NCI-H128 (cell line): ENCODE results near the gene GPR21.

Source experiments
- DNase-seq: peaks from one replicate; lab custom pipeline; 2025; ENCODE audit not compliant: unreplicated experiment; lab: John Stamatoyannopoulos, UW

The GPR21 gene

GRCh38 chr9:123062351-123063176 is 29.1 kb downstream of the GPR21 start:
- no peak for DNase-seq

GRCh38 chr9:123063177-123063598 is 29.7 kb downstream of the GPR21 start:
- DNase-seq = no peak

- no peak for DNase-seq
Observed at GRCh38 chr9:123063896-123064295, 30.4 kb downstream of the GPR21 start.

- DNase-seq = no peak
Observed at GRCh38 chr9:123064716-123065115, 31.2 kb downstream of the GPR21 start.

- DNase-seq = no peak
Observed at GRCh38 chr9:123065196-123065595, 31.7 kb downstream of the GPR21 start.

- no peak for DNase-seq
Observed at GRCh38 chr9:123067136-123067535, 33.7 kb downstream of the GPR21 start.

- DNase-seq = no peak
Observed at GRCh38 chr9:123069010-123069481, 35.6 kb downstream of the GPR21 start.

- no peak for DNase-seq
Observed at GRCh38 chr9:123070198-123070597, 36.7 kb downstream of the GPR21 start.

GRCh38 chr9:123072407-123072995 is 39.0 kb downstream of the GPR21 start:
- no peak for DNase-seq

- DNase-seq = no peak
Observed at GRCh38 chr9:123073441-123073840, 40.0 kb downstream of the GPR21 start.

- DNase-seq = no peak
Observed at GRCh38 chr9:123073991-123074422, 40.5 kb downstream of the GPR21 start.

GRCh38 chr9:123074628-123075027 is 41.2 kb downstream of the GPR21 start:
- no peak for DNase-seq

- no peak for DNase-seq
Observed at GRCh38 chr9:123080444-123080843, 47.0 kb downstream of the GPR21 start.

- DNase-seq = no peak
Observed at GRCh38 chr9:123081824-123082223, 48.4 kb downstream of the GPR21 start.

GRCh38 chr9:123083680-123084079 is 50.2 kb downstream of the GPR21 start:
- no peak for DNase-seq

GRCh38 chr9:123084256-123084655 is 50.8 kb downstream of the GPR21 start:
- DNase-seq = no peak
